GM12864 (cell line): ENCODE data around the gene MARCHF9.

Experiments
- DNase-seq: peaks from one replicate; pipeline ENCODE4 v3.0.0-alpha.2; 2011; ENCODE audit warnings: low read depth
- H3K4me3 ChIP-seq: 2 replicates; pipeline ENCODE4 v1.5.1; 2011; ENCODE audit warnings: mild to moderate bottlenecking, low read depth, low read length, control low read depth
- TF ChIP-seq, protein P1 (sequence below): IDR thresholded peaks from 2 replicates; pipeline ENCODE4 v1.5.1; 2011; ENCODE audit warnings: low read depth, mild to moderate bottlenecking, moderate library complexity, low read length, control low read depth, inconsistent platforms; ENCODE audit errors: missing control alignments

Gene MARCHF9

DNA sequence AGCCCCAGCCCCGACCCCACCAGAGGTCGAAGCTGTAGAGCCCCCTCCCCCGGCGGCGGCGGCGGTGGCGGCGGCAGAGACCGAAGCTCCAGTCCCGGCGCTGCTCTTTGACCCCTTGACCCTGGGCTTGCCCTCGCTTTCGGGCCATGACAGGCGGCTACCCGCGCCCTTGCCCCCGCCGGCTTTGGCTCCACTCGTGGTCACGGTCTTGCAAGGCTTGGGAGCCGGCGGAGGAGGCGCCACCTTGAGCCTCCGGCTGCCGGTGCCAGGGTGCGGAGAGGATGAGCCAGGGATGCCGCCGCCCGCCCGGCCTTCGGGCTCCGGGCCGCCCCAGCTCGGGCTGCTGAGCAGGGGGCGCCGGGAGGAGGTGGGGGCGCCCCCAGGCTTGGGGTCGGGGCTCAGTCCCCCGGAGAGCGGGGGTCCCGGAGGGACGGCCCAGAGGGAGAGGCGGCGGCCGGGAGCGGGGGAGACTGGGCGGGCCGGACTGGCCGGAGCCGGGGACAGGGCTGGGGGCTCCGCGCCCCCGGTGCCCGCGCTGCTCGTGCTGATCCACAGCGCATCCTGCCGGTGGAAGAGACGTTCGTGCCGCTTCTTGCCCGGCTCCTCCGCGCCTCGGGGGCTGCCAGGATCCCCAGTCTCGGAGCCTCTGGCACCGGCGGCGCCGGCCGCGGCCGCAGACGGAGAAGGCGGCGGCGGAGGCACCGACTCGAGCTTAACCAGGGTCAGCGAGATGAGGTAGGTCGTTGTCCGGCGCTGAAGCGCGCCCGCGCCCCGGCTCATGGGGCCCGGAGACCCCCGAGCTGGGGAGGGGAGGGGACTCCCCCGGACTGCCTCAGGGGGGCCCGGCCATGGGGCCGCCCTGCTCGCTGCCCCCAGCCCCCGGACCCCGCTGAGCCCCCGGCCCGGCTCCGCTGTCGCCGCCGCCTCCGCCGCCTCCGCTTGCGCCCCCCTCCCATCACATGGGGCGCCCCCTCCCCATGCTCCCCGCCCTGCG is 17.1 kb upstream of the MARCHF9 start:
- H3K4me3 ChIP-seq, result no peak overlapping the region
- TF ChIP-seq, protein P1, sequence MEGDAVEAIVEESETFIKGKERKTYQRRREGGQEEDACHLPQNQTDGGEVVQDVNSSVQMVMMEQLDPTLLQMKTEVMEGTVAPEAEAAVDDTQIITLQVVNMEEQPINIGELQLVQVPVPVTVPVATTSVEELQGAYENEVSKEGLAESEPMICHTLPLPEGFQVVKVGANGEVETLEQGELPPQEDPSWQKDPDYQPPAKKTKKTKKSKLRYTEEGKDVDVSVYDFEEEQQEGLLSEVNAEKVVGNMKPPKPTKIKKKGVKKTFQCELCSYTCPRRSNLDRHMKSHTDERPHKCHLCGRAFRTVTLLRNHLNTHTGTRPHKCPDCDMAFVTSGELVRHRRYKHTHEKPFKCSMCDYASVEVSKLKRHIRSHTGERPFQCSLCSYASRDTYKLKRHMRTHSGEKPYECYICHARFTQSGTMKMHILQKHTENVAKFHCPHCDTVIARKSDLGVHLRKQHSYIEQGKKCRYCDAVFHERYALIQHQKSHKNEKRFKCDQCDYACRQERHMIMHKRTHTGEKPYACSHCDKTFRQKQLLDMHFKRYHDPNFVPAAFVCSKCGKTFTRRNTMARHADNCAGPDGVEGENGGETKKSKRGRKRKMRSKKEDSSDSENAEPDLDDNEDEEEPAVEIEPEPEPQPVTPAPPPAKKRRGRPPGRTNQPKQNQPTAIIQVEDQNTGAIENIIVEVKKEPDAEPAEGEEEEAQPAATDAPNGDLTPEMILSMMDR, result no peak
- DNase-seq, result no peak

DNA sequence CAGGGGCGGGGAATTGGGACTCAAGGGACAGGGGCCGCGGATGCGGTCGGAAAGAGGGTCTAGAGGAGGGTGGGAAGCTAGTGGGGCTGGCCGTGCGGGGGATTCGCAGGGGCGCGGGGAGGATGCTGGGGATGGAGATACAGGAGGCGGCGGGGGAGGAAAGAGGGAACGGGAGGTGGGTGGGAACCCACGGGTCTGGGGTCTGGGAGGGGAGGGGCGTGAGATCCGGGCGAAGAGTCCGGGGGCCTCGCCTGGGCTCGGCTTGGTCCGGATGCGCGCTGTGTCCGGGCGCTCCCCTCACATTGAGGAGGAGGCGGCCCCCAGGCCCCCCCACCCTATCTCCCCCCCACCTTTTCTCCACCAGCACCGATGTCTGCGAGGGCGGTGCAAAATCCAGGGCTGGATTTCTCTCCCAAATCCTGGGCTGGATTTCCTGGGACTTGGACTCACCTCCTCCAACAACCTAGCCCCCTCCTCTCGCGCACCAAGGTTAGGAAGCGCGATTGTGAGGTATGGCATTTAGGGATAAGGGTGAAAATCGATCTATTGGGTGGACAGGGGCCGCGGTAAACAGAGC is 16.2 kb upstream of the MARCHF9 start, which contains the start of gene AGAP2:
TSS of gene AGAP2 (minus strand) at position 82 of the 577 bp plus-strand sequence. CDS start 496 bp downstream, outside the sequence.
- no peak within 1 kb of the TSS for H3K4me3 ChIP-seq
- DNase-seq, result no peak
- TF ChIP-seq, protein P1, result no peak

DNA sequence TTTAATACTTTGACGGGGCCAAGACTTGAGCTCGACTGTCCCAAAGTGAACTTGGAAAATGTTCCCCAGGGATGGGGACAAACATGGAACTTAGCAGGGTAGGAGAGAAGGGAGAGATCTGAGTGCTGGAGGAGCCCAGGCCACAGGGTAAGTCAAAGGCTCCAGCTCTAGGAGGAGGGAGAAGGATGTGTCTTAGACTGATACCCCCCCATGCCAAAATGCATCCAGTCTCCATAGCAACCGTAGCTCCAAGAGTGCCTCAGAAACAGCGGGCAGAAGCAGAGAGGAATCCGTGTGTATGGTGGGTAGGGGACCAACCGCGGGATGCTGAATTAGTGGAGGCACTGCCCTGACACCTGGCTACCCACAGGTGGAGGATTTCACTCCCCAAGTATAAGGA is 15.5 kb upstream of the MARCHF9 start:
- TF ChIP-seq, protein P1, result no peak
- no peak overlapping the region for H3K4me3 ChIP-seq
- no peak for DNase-seq

DNA sequence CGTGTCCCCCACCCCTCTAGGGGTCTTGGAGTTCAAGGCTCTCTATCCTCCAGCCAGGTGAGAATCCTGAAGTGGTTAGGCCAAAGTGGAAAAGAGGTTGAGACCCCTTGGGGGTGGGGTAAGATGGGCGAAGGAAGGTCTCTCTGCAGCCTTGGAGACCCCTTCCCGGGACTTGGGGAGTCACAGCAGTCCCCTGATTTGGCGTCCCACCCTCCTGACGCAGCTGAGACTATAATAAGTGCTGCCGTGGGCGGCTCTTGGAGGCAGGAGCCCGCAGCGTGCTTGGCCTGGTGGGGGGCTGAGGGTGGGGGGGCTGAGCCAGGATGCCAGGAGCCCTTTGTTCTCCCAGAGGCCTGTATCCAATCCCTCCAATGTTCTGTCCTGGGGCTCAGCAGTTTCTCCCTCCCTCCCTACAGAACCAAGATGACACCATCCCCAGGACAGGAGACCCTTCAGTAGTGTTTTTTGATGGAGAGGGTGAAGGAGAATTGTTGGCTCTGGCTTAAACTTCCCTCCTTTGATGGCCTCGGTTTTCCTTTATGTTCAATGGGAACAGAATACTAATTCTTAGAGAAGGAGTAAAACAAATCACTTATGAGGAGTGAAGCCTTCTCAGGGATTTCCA is 14.9 kb upstream of the MARCHF9 start:
- H3K4me3 ChIP-seq, result no peak overlapping the region
- no peak for DNase-seq
- TF ChIP-seq, protein P1, result no peak

DNA sequence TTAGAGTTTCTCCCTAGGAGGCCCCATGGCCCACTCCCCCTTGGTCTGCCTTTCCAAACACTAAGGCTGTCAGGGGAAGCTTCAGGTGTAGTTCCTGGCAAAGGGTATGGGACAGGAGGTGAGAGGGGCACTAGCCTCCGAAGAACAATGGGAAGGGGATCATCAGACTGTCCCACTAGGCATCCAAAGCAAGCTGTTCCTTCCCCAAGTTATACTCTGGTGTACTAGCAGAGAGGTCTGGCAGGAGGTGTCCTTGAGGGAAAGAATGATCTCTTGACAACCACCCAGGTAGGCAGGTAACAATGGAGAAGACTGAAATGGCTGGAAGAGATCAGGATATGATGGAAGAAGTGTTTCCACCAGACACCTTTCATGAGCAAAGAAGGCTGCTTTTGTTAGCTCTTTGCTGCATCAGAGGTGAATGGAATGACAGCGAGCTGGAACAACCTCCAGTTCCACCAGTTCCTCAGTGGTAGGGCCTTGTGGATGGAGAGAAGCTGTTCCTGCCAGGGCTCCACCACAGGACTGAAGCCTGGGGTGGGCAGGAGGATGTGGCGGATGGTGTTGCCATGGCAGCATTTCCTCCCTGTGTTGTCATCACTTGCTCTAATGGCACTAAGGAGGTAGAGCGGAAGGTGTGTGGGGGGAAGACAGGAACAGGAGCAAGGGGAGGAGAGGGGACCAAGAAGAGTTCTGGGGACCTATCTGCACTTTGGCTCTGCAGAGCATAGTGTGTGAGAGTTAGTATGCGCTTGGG is 14.1 kb upstream of the MARCHF9 start:
- DNase-seq, result peak; percentile 46
- TF ChIP-seq, protein P1, result no peak
- peak overlapping the region; percentile 62 for H3K4me3 ChIP-seq

DNA sequence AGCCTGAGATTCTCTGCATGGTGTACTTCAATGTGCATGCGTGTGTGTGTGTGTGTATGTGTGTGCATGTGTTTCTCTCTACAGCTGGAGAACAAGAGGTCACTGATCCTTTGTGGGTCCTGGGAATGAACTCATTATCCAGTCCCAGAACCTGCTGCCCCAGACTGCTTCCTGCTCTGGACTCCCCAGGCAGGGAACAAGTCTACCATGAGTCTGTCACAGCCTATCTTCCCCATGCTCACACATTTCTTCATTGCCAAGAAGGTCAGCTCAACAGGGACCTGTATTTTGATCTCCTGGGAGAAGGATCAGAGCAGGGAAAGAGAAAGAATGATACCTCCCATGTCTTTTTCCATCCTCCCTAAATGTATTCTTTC is 13.5 kb upstream of the MARCHF9 start:
- no peak for DNase-seq
- H3K4me3 ChIP-seq, result peak overlapping the region; percentile 62
- TF ChIP-seq, protein P1, result no peak
